Left cardiac atrium (tissue), 4 donors: Measurements from ENCODE around the gene SLC9B1. TPM values are rescaled to one million over a fixed set of nuclear protein-coding genes. Genes with fewer than 3 reads are reported as not detected.
"Not testable (repeated sequence)": the region's sequence is repeated elsewhere in the genome, so short reads cannot be mapped to it uniquely, and the experiment has no call there.

Experiments
- ATAC-seq, 2 donors: fragments of 200-7000 bp; cut with Tn5 transposase; one replicate each; pipeline ENCODE4 v1.9.1; 2020; ENCODE audit warnings: mild to moderate bottlenecking in 2 of 2, moderate library complexity in 2 of 2
- DNase-seq: peaks from one replicate; pipeline ENCODE4 v3.0.0-alpha.2; 2020
- intact Hi-C, 2 donors: fragments of 100-400 bp; cut with DNase I; formaldehyde crosslinking; loops; one replicate each; pipeline versions ENCODE4 v1.14.1 to v1.15.1; 2022 to 2023
- total RNA-seq, 2 donors: library from RNA; stranded (reverse); fragmentation: NEBNext Ultra II Directional; extraction: Animal tissue kit (Norgen Biotek cat#: 25700); gene quantifications; one replicate each; pipeline ENCODE4 v1.2.1, GENCODE V29; 2021
- donor health status: DM: no; HTN: yes; CAD: no.
- donor health status: DM: no; HTN: yes; CAD: no; lungs with severe emphysema.
- donor health status: DM: yes; HTN: yes; CAD: no.
- donor health status: Dilated cardiomyopathy.

SLC9B1 gene
- total RNA-seq, 2 donors from 2014 or later: 1.0 to 1.1 TPM

DNA sequence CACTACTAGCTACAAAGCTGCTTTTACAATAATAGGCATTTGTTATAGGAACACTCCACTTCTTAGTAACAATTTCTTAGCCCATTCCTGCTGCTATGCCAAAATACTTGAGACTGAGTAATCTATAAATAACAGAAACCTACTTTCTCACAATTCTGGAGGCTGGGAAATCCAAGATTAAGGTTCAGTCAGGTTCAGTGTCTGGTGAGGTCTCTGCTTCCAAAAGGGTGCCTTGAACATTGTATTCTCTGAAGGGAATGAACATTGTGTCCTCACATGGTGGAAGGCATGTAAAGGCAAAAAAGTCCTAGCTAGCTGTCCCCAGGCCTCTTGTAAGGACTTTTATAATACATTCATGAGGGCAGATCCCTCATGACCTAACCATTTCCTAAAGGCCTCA is 7.0 kb downstream of the SLC9B1 start:
- intact Hi-C loops: loop anchor here in 1 of 2 donors (5.0 kb wide), 1 partner anchor 390 kb away; no protein-coding TSS in a partner anchor
- DNase-seq: no peak
- ATAC-seq: no peak

DNA sequence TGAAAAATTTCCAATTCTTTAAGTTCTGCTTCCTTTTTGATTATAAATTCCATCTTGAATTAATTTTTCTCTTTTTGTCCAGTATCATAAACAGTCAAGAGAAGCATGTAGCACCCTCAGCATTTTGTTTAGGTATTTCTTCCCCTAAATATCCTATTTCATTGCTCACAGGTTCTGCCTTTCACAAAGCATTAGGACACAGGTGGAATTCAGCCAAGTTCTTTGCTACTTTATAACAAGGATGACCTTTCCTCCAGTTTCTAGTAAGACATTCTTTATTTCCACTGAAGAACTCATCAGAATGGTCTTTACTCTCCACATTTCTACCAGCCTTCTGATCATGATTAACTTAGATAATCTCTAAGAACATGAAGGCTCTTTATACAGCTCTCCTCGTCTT is 7.4 kb downstream of the SLC9B1 start:
- DNase-seq (no peak), ATAC-seq (peak; percentile 29 to 55)
- intact Hi-C loops: loop anchor here in 1 of 2 donors (5.0 kb wide), 1 partner anchor 390 kb away; no protein-coding TSS in a partner anchor

DNA sequence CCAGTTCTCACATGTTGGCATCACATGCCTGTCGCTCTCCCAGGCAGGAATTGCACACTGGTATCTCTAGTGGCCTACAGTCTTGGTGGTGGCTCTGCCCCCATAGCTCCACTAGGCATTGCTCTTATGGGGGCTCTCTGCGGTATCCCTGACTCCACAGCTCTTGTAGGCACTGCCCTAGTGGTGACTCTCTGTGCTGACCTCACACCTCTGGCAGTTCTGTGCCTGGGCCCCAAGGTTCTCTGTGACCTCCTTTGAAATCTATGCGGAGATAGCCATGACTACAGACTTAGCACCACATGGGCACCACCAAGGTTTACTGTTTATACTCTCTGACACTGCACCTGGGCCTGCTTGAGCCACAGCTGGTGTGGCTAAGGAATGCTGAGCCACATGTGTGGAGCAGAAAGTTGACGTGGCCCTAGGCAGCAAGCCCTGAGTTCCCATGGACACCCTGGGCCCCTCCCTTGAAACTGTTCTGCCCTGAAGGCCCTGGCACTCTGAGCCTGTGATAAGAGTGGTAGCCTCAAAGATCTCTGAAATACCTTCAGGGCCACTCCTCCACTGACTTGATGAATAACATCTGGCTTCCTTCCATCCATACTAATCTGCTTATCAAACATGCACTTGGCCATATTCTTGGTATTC is 8.0 kb downstream of the SLC9B1 start:
- intact Hi-C loops: loop anchor here in 1 of 2 donors (5.0 kb wide), 1 partner anchor 389 kb away; no protein-coding TSS in a partner anchor
- ATAC-seq (peak; percentile 56 to 92), DNase-seq (no peak)

DNA sequence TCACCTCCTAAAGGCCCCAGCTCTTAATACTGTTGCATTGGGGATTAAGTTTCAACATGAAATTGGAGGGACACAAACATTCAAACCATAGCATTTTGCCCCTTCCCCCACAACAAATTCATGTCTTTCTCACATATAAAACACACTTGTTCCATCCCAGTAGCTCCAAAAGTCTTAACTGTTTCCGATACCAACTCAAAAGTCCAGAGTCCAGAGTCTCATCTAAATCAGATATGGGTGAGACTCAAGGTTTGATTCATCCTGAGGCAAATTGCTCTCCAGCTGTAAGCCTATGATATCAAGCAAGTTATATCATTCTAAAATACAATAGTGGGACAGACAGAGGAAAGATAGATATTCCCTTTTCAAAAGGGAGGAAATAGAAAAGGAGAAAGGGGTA is 8.7 kb downstream of the SLC9B1 start:
- DNase-seq (no peak), ATAC-seq (no peak)
- intact Hi-C loops: loop anchor here in 1 of 2 donors (5.0 kb wide), 1 partner anchor 389 kb away; no protein-coding TSS in a partner anchor

DNA sequence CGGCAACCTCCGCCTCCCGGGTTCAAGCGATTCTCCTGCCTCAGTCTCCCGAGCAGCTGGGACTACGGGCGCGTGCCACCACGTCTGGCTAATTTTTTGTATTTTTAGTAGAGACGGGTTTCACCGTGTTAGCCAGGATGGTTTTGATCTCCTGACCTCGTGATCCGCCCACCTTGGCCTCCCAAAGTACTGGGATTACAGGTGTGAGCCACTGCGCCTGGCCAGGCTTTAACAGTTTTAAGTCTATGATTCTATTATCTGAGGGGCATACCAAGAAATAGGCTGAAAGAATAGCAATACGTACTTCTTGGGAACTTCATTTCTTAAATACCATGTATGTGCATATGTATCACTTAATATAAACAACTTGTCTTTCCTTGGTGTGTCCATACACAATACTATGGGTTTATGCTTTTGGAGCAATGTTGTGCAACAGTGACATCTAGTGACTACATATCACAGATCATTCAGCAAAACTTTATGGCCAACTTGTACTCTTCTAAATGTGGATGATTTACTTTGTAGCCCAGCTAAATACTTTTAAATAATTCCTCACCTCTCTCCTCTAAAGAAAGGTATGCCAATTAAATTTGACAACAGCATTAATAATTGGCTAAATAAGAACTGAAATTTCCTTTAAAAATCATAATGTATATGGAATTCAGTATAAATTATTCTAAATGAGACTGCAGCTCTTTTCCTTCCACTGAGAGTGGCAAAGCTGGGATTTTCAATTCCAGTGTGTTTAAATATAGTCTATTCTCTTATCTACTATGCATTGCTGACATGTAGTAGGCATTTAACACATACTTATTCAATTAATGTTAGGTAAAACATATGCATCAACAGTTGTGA is 10.4 kb downstream of the SLC9B1 start:
- no peak for DNase-seq
- peak; percentile 66 to 74 for ATAC-seq
- intact Hi-C loops: loop anchor here (2.0 to 10.0 kb wide), 3 partner anchors 386 to 564 kb away; no protein-coding TSS in a partner anchor

DNA sequence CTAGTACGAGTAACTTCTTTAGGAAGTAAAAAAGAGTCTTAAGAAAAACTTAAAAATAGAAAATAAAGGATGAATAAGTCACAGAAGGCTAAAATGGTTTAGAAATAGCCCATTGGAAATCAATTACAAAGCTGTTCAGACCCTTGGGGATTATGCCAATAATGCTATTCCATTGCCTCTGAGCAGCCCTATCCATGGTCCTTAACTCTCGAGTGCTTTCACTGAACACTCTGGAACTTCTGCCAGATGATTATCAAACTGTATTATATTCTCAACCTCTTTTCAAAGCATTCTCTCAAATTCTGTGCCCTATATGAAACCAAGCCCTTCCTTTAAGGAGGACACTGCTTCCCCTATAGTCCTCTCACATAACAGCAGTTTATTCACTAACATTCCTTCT is 17.0 kb downstream of the SLC9B1 start:
- intact Hi-C loops: loop anchor here in 1 of 2 donors (10.0 kb wide), 1 partner anchor 558 kb away; no protein-coding TSS in a partner anchor
- ATAC-seq: no peak

DNA sequence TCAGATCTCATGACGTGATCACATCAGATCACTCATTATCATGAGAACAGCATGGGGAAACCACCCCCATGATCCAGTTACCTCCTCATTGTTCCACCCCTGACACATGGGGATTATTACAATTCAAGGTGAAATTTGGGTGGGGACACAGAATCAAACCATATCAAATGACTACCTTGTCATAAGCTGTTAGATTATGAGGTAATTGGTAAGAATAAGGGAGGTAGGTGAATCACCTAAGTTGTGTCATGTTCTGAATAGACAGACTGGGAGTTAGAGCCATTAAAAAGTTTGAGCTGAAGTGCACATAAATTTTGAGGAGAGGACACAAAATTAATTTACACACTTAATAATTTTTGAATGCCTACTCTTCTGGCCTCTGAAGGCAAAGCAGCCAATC is 24.7 kb downstream of the SLC9B1 start:
- intact Hi-C loops: no loop called here
- DNase-seq: no peak
- ATAC-seq: no peak

More for the DNA sequence above, 17.0 kb downstream of the SLC9B1 start:
- no peak for DNase-seq

DNA sequence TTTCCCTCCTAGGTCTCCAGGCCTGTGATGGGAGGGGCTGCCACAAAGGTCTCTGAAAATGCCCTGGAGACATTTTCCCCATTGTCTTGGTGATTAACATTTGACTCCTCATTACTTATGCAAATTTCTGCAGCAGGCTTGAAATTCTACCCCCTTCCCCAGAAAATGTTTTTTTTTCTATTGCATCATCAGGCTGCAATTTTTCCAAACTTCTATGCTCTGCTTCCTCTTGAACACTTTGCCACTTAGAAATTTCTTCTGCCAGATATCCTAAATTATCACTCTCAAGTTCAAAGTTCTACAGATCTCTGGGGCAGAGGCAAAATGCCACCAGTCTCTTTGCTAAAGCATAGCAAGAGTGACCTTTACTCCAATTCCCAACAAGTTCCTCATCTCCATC is 25.5 kb downstream of the SLC9B1 start:
- ATAC-seq, intact Hi-C loops, DNase-seq: not testable (repeated sequence)

DNA sequence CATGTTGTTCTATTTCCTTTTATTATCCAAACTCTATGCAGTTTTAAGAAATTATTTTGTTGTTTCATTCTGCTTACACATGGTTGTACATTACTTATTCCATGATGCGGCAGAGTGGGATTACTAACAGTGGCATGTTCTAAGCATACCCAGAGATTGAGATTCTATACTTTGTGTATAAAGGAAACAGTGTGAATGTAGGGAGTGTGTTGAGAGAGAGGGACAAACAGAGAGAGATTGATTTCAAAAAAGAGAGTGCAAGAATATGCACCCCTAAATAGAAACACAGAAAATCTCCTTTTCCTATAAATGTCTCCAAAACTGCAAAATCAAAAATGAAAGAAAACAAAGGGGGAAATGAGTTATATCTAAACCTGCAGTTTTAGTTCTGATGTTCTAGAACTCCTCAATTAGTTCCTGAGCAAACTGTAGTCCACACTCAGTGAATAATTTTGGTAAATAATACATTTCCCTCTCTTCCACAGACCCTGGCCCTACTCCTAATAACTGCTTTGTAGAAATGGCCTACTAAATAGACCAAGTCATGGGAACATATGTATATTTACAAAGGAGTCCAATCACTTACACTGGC is 31.0 kb downstream of the SLC9B1 start:
- DNase-seq (no peak), ATAC-seq (no peak)
- intact Hi-C loops: no loop called here

DNA sequence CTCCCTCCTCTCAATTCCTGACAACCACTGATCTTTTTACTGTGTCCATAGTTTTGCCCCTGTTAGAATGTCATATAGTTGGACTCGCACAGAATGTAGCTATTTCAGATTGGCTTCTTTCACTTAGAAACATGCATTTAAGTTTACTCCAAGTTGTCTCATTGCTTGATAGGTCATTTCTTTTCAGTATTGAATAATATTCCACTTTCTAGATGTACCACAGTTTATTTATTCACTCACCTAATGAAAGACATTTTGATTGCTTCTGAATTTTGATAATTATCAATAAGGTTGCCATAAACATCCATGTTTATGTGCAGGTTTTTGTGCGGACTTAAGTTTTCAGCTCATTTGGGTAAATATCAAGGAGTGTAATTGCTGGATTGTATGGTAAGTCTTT is 38.5 kb downstream of the SLC9B1 start:
- intact Hi-C loops: no loop called here
- DNase-seq: no peak
- no peak for ATAC-seq

DNA sequence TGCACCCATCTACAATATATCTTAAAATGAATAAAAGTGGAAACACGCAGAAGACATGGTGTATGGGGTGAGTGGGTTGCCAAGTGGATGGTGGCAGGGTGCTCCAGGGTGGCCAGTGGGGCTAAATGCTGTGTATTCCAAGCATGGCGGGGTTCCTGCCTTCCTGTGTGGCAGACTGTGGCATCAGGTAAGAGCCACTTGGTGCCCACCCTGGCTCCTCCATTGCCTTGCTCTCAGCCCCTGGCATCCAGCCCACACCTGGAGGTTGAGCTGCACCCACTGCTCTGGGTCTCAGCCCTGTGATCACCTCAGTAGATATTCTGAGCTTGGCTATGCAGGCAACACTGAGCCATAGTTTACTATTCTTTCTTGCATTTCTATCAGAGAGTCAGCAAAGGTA is 57.7 kb downstream of the SLC9B1 start:
- intact Hi-C loops, DNase-seq, ATAC-seq: not testable (repeated sequence)

DNA sequence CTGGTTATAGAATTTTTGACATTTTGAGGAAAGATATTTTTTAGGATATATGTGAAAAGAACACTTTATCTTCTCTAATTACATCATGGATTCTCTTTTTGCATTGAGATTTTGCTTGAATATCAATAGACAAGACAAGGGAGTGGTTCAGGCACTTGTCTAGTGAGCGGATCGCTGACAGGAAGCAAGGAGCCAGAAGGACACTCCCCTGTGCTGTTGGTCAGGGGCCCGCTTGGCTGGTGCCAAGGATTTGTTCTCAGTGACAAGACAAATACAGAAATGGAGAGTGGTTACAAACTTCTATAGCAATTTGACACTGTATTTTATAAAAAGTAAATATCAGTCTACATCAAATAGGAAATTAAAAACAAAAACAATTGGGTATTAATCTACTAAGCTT is 60.0 kb downstream of the SLC9B1 start:
- intact Hi-C loops: no loop called here
- peak in 1 of 2 donors; percentile 61 for ATAC-seq

DNA sequence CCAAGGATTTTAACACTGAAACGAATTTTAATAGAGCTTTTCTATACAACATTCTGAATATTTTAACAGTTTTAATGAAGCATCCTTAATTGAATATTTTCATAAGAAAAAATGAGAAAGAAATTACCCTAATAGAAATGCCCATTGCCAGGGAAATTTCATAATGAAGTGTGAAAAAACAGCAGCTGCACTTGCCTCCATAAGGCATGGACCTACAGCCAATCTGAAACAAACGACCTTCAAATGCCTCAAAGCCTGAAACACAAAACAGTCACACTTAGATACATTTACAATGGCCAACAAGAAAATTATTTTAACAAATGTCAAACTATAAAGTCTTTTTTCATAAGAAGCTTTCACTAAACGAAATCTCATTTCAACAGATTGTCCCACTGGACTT is 74.4 kb downstream of the SLC9B1 start:
- DNase-seq (no peak), ATAC-seq (no peak)
- intact Hi-C loops: no loop called here

More for the DNA sequence above, 60.0 kb downstream of the SLC9B1 start:
- no peak for DNase-seq

DNA sequence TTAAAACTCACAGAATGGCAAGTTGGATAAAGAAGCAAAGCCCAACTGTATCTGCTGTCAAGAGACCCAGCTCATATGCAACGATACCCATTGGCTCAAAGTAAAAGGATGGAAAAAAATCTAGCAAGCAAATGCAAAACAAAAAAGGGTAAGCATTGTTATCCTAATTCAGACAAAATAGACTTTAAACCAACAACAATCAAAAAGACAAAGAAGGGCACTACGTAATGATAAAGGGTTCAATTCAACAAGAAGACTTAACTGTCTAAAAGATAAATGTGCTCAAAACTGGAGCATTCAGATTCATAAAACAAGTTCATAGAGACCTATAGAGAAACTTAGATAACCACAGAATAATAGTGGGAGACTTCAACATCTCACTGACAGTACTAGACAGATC is 81.4 kb downstream of the SLC9B1 start:
- DNase-seq, intact Hi-C loops, ATAC-seq: not testable (repeated sequence)

DNA sequence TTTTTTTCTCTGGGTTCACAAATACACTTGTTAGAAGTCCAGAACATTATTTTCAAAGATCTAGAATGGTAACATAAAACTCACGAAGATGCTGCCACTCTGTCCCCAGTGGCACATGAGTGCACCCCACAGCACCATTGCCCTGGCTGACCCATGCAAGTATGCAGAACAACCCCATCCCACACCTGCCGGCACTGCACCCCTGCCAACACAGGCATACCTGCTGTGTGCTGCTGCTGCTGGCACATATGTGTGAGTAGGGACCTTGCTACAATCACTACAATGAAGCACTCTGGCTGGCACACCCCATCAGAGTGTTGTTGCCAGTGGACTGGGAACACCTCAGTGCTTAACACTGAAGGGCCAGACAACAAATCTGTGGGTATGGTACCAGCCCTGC is 83.8 kb downstream of the SLC9B1 start:
- intact Hi-C loops: no loop called here
- no peak for ATAC-seq

DNA sequence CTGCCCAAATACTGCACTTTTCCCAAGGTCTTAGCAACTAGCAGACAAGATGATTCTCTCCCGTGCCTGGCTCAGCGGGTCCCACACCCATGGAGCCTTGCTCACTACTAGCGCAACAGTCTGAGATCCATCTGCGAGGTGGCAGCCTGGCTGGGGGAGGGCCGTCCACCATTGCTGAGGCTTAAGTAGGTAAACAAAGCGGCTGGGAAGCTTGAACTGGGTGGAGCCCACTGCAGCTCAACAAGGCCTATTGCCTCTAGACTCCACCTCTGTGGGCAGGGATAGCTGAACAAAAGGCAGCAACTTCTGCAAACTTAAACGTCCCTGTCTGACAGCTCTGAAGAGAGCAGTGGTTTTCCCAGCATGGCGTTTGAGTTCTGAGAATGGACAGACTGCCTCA is 99.8 kb downstream of the SLC9B1 start:
- DNase-seq, intact Hi-C loops, ATAC-seq: not testable (repeated sequence)

More for the DNA sequence above, 83.8 kb downstream of the SLC9B1 start:
- DNase-seq: no peak

DNA sequence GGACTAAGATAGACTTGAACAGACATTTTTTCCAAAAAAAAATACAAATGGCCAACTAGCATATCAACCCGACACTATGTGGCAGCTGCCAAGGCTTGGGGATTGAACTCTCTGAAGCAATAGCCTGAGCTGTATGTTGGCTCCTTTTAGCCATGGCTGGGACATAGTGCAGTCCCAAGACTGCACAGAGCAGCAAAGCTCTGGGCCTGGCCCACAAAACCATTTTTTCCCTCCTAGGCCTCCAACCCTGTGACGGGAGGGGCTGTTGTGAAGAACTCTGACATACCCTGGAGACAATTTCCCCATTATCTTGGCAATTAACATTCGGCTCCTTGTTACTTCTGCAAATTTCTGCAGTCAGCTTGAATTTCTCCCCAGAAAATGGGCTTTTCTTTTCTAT is 100.6 kb downstream of the SLC9B1 start:
- intact Hi-C loops: no loop called here
- no peak for ATAC-seq

DNA sequence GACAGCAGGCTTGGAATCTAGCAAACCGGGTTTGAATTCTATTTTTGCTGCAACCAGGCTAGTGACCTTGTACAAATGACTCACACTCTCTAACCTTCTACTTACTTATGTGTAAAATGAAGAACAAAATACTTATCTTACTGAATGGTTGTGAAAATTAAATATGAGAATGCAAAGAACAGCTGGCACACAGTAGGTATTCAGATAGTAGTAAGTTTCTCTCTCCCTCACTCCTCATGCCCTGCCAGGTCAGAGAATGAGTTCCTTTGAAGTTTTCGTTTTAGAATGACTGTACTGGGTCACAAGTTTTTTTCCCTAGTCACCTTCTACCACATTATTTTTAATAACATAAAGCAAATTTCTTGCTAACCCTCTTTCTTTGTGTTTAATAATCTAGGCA is 117.7 kb downstream of the SLC9B1 start:
- intact Hi-C loops: no loop called here
- no peak for ATAC-seq
- no peak for DNase-seq

More for the DNA sequence above, 100.6 kb downstream of the SLC9B1 start:
- no peak for DNase-seq

DNA sequence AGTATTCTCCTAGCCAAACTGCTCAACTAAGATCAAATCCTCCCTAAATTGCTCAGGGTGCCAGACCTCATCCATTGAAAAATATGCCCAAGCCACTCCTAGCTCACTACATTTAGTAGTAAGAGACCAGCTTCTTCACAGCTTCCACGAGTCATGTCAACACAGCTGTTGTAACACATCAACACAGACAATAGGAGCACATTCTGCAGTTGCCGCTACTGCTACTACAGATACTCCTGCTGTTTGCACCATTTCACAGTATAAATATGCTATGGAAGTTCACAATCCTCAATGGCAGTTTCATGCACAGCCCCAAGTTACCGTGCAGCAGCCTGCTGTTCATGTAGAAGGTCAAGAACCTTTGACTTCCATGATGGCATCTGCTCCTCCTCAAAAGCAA is 121.9 kb downstream of the SLC9B1 start:
- ATAC-seq, DNase-seq, intact Hi-C loops: not testable (repeated sequence)
